H1 (cell line): ENCODE measurements around the gene SH3GL1.

Experiments used
- CEBPB ChIP-seq: IDR thresholded peaks from 2 replicates; pipeline ENCODE4 v1.6.1; 2012; ENCODE audit warnings: low read depth, low read length
- EP300 ChIP-seq, 2 experiments: IDR thresholded peaks; 1 replicate in 1 of 2; 2 replicates in 1 of 2; pipeline ENCODE4 v1.6.1; 2011 to 2012; ENCODE audit warnings: low read depth in 2 of 2, low read length in 2 of 2, mild to moderate bottlenecking in 2 of 2, borderline replicate concordance in 1 of 2, inconsistent platforms in 1 of 2, moderate library complexity in 1 of 2
- EZH2 ChIP-seq: fragments of 200-600 bp; sonication (generic); IDR thresholded peaks from 2 replicates; pipeline ENCODE4 v1.7.1; 2012; ENCODE audit warnings: low read depth, mild to moderate bottlenecking, moderate library complexity, low read length, inconsistent platforms; ENCODE audit not compliant: severe bottlenecking
- JUN ChIP-seq: IDR thresholded peaks from 2 replicates; pipeline ENCODE4 v1.6.1; 2011; ENCODE audit warnings: low read depth, mild to moderate bottlenecking, improper control_type of control experiment, low read length
- POLR2A ChIP-seq, 2 experiments: IDR thresholded peaks; 1 replicate in 1 of 2; 2 replicates in 1 of 2; pipeline ENCODE4 v1.6.1; 2011; ENCODE audit warnings: low read depth in 2 of 2, low read length in 2 of 2, mild to moderate bottlenecking in 2 of 2; ENCODE audit errors: control extremely low read depth in 1 of 2
- POLR2AphosphoS5 ChIP-seq: IDR thresholded peaks from 2 replicates; pipeline ENCODE4 v1.6.1; 2011; ENCODE audit warnings: low read depth, low read length
- RAD21 ChIP-seq, 2 experiments: IDR thresholded peaks in 1 of 2; conservative IDR thresholded peaks in 1 of 2; 2 replicates each; pipeline ENCODE4 v1.6.1; 2011; ENCODE audit warnings: low read depth in 2 of 2, low read length in 2 of 2, improper control_type of control experiment in 1 of 2, inconsistent platforms in 1 of 2, mild to moderate bottlenecking in 1 of 2, moderate library complexity in 1 of 2
- SP1 ChIP-seq: IDR thresholded peaks from 2 replicates; pipeline ENCODE4 v1.6.1; 2011; ENCODE audit warnings: low read depth, low read length
- SRF ChIP-seq: IDR thresholded peaks from 2 replicates; pipeline ENCODE4 v1.6.1; 2011; ENCODE audit warnings: mild to moderate bottlenecking, low read depth, low read length, moderate library complexity
- TAF1 ChIP-seq: IDR thresholded peaks from 2 replicates; pipeline ENCODE4 v1.6.1; 2011; ENCODE audit warnings: mild to moderate bottlenecking, low read depth, low read length
- TF ChIP-seq, protein P1 (sequence below), 3 experiments: IDR thresholded peaks; 1 replicate in 2 of 3; 2 replicates in 1 of 3; pipeline versions ENCODE4 v1.5.1 to v1.6.1; 2011; ENCODE audit warnings: low read length in 3 of 3, mild to moderate bottlenecking in 3 of 3, inconsistent platforms in 2 of 3, low read depth in 1 of 3, moderate library complexity in 1 of 3; ENCODE audit not compliant: insufficient read depth in 1 of 3; ENCODE audit errors: control extremely low read depth in 1 of 3

DNA sequence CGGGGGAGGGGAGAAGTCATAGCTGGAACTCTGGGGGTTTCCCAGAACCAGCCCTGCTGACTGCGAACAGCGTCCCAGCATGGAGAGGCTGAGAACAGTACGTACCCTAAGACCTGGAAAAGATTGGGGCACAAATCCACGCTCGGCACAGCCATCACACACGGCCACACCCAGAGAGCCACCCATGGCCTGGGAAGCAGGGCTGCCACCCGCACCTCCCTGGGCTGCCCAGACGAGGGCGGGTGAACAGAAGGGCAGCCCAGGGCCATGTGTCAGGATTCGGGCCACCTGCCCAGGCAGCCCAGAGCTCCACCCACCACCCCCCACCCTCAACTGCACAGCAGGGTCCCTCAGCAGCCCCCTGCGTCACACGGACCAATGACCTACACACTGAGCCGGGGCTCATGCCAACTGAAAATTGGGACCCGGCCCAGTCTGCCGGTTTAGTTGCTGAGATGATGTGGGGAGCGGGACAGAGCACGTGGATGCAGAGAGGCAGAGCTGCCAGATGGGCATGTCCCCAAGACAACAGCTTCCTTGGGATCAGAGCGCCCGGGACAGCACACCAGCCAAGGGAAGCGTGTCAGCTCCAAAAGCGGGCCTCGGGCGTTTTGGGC is 48.8 kb upstream of the SH3GL1 start:
- TF ChIP-seq, protein P1, sequence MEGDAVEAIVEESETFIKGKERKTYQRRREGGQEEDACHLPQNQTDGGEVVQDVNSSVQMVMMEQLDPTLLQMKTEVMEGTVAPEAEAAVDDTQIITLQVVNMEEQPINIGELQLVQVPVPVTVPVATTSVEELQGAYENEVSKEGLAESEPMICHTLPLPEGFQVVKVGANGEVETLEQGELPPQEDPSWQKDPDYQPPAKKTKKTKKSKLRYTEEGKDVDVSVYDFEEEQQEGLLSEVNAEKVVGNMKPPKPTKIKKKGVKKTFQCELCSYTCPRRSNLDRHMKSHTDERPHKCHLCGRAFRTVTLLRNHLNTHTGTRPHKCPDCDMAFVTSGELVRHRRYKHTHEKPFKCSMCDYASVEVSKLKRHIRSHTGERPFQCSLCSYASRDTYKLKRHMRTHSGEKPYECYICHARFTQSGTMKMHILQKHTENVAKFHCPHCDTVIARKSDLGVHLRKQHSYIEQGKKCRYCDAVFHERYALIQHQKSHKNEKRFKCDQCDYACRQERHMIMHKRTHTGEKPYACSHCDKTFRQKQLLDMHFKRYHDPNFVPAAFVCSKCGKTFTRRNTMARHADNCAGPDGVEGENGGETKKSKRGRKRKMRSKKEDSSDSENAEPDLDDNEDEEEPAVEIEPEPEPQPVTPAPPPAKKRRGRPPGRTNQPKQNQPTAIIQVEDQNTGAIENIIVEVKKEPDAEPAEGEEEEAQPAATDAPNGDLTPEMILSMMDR (IDR thresholded peaks at IDR 0.05; ENCODE audit: control extremely low read depth in 1 of 3, insufficient read depth in 1 of 3, low read depth in 1 of 3, low read length in 3 of 3) = peak in 1 of 3 experiments; percentile 25; a peak in 1 of 4 replicates
- TF ChIP-seq SRF (no peak), POLR2A (IDR thresholded peaks at IDR 0.05; ENCODE audit: control extremely low read depth in 1 of 2, low read depth in 2 of 2, low read length in 2 of 2) (peak in 1 of 2 experiments; percentile 36; a peak in 1 of 3 replicates), EZH2 (no peak), RAD21 (IDR thresholded peaks at IDR 0.05 in 1 of 2, conservative IDR thresholded peaks at IDR 0.05 in 1 of 2; ENCODE audit: low read depth in 2 of 2, low read length in 2 of 2) (no peak; a peak in 1 of 4 replicates), TAF1 (no peak), CEBPB (no peak), EP300 (IDR thresholded peaks at IDR 0.05; ENCODE audit: borderline replicate concordance in 1 of 2, low read depth in 2 of 2, low read length in 2 of 2) (no peak), JUN (no peak), POLR2AphosphoS5 (no peak; the same call in 1 of the 2 replicates), SP1 (no peak)
